Hematopoietic multipotent progenitor cell (in vitro differentiated cells): ENCODE data around the gene OMA1. TPM values are rescaled to one million over a fixed set of nuclear protein-coding genes. Genes with fewer than 3 reads are reported as not detected.
A peak's percentile ranks its signal among the peaks of the same experiment; 100 is the strongest.
"Not testable (repeated sequence)": the region's sequence is repeated elsewhere in the genome, so short reads cannot be mapped to it uniquely, and the experiment has no call there.

Source experiments
- DNase-seq, 3 donors: peaks; one replicate each; pipeline ENCODE4 v3.0.0-alpha.2; 2011 to 2015; ENCODE audit warnings: low read depth in 2 of 3, low spot score in 2 of 3
- total RNA-seq: library from RNA; depleted of rRNA; stranded (reverse); fragments of >200 nt; gene quantifications from one replicate; pipeline ENCODE4 v1.2.3, GENCODE V29; 2012

Gene OMA1
- total RNA-seq, 1 donor: 17.5 TPM

DNA sequence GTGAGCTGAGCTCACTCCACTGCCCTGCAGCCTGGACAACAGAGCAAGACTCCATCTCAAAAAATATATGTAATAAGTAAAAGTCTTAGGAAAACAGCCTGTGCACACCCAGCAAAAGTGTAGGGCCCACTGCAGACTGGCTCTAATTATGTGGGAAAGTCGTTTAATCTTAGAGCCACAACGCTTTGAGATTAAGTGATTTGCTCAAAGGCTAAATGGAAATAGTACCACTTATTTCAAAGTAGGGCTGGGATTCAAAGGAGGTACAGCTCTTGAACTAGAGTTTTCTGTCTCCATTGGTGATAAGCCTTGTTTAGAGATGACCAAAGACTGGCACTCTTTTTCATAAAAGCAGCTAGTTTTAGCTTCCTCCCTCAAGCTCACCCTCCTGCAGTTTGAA lies 28.3 kb upstream of the OMA1 start:
- DNase-seq: no peak

DNA sequence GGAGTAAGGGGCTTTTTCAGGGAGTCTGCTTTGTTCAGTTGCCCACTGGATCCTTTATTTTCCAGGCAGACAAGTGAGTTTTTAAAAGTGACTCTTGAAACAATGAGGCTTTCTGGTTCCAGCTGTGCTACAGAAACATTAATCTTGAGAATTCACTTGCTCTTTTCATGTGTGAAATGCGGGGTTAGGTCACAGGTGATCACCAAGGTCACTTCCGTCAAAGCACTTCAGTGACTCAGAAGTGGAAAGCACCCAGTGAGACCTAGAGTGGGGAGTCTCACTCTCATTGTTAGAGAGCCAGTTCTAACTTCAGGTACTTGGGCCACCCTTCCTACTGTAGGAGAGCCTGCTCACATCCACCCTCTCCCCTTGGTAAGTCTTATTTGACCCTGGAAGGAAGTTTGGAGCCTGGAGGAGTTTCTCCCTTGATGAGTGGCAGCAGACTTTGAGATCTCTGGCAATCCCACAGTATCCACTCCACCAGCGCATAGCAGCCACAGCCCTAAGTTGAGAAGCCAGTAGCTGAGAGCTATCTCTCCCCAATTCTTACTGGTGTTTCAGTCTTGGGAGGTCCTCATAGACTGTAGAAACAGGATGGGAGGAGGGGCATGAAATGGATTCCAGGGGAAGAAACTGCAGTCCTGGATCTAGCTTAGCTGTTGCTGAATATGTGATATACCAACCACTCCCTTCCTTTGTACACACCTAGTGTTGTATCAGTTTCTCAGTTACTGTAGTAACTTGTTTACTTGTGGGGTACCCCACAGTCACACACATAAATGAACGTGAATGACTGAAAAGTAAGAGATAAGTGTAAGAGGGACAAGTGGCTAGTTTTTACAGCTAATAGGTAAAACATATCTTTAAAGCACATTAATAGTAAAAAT lies 27.4 kb upstream of the OMA1 start:
- DNase-seq: no peak

DNA sequence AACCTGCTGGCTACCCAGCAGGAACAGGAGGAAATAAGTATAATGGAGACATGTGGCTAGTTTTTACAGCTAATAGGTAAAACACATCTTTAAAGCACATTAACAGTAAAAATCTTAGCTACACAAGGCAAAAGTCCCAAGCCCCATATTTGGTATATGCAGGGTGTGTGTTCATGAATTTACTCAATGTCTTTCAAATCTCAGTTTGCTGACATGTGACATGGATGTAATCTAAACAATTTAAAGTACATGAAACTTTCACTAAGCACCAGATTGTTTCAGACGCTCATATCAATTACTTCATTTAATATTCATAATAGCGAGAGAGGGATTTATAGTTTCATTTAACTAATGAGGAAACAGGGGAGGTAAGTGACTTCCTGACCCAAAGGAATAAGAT lies 26.6 kb upstream of the OMA1 start:
- no peak for DNase-seq

DNA sequence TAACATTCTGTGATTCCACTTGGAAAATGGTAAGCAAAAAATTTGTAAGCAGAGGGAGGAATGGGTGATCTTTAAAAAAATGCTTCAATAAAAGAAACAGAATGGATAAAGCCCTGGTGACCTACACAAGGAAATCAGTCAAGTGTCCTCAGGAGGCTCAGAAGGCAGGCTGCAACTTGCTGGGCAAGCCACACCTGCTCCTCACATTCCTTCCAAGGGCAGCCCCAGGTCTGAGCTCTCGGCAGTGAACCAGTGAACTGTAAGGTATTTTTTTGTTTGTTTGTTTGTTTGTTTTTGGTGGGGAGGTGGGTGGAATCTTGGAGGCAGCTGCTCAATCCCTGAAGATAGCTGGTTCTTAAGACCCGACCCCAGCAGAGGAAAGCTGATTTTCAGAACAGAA lies 26.2 kb upstream of the OMA1 start:
- no peak for DNase-seq

DNA sequence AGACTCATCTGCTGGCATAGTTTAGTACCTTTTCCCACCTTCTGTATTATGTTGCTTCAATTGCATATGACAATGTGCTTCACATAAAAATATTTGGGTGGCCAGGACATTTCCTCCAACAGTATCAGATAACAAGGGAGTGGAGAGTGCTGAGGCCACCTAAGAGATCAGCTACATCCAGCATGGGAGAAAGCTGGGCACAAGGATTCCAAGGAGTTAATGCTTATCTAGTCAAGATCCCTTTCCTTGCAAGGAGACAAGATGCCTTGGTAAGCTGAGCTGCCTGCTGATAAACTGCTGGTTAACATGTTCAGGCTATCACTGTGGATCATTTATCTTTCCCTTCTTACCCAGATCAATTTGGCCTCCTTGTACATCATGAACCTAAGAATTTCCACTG lies 25.1 kb upstream of the OMA1 start:
- no peak for DNase-seq

DNA sequence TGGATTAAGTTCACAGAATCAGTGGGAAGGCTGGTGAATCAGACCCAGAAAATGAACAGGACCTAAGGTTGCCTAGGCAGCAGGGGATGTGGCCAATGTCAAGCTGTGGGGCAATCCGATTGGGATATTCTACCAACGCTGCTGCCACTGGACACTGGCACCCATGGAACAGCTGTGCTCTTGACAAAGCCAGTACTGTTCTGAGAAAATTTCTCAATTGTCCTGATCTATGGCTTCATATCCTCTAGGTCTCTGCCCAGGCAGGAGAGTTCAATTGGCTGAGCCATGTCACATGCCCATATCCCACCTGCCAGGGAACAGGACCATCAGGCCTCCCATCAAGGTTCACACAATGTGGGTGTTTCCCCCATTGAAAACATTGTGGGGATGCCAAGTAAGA lies 24.3 kb upstream of the OMA1 start:
- DNase-seq: no peak

DNA sequence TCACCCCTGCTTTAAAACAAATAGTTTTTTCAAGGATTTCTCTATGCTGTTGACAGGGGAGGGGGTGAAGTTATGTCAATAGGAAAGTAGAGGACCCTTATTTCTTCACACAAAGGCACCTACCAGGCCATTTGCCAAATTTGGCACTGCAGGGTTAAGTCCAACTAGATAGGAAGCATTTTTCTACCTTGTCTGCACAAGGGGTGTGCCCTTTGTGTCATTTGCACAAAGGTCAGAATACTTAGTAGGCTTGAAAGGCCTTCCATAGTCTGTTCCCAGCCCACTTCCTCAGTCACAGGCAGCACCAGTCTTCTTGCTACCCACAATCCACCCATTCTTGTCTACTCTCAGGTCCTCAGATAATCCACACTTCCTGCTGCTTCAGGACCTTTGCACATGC lies 23.6 kb upstream of the OMA1 start:
- no peak for DNase-seq

DNA sequence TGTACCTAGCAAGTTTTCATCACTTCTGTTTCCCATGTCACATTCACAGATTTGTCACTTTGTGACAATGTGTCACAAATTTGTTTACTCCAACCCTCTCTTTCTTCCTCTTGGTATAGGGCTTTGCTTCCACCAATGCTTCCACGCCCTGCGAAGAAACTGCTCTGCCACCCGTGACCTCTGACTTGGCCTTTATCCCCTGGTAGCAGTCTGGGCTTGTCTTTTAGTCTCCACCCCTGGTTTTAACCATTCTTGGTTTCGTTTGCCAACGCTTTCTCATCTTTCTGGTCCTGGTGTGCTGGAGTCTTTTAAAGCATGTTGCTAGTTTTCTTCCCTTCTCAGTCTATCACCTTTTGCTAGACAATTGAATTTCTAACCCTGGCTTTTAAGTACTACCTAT lies 22.4 kb upstream of the OMA1 start:
- DNase-seq: no peak

DNA sequence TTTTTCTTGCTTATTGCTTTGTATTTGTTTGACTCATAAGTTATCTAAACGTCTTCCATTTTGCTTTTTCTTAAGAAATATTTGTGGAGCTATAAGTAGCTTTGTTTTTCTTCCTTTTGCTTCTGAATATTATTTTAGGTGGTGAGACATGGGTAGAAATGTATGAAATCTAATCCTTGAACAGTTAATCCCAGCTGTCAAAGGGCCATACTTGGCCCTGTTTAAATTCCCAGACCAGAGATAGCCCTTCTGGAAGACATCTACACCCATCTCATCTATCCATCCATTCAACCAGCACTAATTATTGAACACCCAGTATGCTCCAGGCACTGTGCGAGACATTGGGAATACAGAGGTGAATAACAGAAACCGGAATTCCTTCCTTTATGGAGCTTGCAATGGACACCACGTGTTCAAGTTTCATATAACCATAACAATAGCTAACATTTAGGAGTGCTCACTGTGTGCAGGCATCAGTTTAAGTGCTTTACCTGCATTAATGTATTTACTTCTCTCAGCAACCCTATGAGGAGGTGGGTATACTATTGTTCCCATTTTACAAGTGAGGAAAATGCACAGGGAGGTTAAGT lies 21.8 kb upstream of the OMA1 start:
- no peak for DNase-seq

DNA sequence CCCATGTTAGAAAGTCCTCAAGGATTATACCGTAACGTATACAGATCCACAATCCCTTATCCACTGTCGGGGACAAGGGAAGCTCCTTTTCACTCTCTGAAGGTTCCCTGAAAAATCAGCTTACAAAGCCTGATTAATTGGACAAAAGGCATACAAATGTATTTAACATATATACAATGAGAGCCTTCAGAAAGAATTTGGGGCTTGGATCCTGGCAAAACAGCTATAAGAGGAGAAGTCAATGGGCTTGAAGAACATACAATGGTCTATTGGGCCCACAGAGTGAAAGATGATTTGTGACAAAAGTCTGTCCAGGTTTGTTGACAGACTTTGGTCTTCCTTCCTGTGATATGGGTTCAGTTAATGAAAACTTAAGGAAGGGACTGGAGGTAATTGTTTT lies 19.8 kb upstream of the OMA1 start:
- no peak for DNase-seq

DNA sequence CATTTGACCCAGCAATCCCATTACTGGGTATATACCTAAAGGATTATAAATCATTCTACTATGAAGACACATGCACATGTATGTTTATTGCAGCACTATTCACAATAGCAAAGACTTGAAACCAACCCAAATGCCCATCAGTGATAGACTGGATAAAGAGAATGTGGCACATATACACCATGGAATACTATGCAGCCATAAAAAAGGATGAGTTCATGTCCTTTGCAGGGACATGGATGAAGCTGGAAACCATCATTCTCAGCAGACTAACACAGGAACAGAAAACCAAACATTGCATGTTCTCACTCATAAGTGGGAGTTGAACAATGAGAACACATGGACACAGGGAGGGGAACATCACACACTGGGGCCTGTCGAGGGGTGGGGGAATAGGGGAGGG lies 17.2 kb upstream of the OMA1 start:
- not testable (repeated sequence) for DNase-seq

DNA sequence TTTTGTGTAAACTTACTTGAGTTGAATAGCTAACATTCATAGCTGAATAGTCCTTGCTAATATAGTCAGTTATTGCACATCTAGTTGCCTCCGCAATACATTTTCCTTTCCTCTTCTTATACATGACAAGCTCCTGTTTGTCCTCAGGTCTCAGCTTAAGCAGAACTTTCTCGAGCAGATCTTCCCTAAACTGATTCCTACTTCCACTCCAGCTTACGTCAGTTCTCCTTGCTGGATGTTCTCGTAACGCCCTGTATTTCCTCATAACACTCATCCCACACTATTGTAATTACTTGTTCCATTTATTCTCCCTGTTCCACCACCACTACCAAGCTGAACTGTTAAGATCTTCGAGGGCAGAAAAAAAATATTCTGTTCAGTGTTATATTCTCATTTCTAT lies 15.1 kb upstream of the OMA1 start:
- no peak for DNase-seq

DNA sequence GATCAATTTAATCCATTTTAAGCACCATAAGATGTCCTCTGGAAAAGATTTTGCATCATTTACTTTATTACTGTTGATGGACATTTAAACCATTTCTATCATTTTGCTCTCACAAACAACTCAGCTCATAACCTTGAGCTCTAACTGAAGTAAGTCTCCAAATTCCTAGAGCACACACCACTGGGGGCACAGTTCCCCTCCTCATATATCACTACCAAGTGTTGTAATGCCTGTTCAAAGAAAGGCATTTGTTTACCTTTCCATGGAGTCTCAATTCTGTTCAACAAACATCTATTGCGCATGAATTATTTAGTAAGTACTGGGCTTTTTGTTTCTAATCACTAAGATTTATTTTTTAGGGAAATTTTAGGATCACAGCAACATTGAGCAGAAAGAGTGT lies 8.9 kb upstream of the OMA1 start:
- no peak for DNase-seq

DNA sequence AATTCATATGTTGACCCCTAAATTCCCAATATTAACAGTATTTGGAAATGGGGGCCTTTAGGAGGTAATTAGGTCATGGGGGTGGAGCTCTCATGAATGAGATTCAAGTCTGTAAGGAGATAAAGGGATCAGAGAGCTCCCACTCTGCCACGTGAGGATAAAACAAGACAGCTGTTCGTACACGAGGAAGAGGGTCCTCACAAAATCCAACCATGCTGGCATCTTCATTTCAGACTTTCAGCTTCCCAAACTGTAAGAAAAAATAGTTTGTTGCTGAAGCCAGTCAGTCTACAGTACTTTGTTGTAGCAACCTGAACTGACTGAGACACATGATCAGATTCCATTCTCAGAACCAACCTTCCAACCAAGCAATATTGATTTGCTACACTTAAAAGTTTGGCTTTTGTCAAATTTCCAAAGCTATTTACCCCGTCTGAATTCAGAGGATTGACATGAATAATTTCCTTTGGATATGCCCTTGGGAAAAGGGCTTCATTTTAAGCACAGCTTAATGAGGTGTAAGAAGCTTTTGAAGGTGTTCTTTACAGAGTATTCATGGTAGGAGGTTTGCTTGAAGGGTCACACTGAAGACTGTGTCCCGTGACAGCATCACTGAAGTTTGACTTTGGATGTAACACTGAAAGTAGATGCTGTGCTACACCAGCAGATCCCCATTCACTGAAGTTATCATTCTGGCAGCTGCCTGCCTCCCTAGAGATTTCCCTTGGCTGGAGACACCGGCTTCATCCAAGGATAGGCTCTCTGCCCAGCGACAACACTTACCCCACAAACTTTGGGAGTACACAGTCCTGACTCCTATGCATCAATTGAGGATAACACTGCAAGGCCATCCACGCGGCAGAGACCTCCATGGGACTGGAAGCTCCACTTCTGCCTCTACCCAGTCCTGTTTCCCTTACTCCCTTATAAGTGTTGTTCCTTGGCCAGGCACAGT lies 4.9 kb upstream of the OMA1 start:
- DNase-seq: no peak

DNA sequence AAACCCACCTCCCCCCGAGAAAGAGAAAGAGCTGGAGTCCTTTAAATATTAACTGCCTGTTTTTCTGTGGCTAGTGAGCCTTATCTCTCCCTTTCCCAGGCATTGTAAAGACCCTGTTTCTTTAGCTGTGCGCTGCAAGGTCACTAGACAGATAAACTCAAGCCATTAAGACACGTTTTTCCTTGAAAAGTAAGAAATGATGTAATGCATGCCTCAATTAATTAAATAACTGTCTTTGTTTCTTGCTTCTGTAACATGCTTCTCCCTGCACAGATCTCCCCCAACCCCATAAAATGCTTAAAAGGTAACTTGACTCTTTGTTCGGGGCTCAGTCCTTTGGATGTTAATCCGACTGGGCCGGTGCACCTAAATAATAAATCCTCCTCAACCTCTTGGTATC lies 2.8 kb upstream of the OMA1 start:
- DNase-seq: peak in 1 of 3 donors; percentile 41

DNA sequence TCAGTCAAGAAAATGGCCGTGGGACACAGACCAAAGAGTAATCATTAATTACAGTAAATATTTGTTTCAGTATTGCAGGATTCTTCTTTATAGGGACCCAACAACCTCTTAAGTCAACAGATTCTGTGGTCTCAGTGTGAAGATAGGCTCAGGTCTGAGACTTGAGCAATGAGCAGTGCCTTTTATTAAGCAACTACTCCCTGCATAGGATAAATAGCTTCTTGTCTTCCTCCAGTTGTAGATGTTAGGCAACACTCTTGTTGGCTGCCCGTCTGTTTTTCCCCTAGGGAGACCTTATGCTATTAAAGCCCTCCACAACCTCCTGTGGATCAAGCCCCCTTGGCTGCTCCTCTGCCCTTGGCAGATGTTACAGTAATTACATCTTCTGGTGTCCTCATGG lies 1.8 kb upstream of the OMA1 start:
- no peak for DNase-seq

DNA sequence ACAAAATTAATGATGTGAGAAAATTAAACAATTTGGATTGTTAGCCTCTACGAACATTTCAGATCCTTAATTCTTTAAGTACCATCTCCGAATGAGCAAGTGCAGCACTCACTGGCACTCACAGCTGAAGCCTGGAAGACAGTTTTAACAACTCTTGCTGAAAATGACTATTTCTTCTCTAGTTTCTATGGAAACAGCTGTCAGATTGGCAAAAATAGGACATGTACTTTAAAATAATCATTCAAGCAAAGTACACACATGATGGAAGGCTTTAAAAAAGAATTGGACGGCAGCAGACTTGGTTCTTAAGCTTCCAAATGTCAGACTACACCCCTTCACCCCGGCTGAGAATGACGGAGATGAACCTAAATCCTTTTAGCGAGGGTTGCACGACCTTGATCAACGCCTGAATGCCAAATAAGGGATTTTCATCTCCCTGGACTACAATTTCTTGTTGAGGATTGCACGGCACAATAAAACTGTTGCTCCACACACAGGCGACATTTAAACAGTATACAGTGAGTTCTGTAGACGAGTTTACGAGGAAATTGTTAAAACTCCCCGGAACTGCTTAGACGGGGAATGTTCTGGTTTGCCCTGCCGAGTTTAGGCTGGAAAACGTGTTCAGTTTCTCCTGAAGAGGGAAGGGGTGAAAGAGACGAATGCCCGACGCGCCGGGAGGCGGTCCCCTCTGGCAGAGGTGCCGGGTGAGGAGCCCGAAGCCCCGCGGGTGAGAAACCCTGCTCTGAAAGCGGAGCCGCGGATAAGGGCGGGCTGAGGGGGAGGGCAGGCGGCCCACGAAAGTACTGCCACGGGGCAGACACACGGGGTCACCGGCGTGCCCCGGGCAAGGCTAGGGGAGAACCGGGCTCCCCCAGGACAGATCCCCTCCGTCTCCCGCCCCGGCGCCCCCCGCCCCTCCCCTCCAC lies 671 bp downstream of the OMA1 start:
- DNase-seq: peak; percentile 49 to 83 (median 78)

DNA sequence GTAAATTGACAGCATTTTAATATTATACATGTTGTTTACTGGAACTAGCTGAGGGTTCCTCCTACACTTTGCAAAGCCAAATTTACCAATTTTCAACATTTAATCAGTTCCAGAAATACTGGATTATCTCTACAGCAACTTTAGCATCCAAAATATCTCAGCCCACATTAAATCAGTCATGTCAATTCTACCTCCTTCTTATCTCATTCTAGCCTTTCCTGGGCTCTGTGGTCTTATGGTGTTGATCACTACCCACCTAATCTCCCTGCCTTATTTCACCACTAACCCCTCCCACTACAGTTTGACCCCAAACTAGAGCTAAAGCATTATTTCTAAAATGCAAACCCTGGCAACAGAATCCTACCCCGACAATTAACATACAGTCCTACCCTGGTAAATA lies 3.3 kb downstream of the OMA1 start:
- DNase-seq: no peak

DNA sequence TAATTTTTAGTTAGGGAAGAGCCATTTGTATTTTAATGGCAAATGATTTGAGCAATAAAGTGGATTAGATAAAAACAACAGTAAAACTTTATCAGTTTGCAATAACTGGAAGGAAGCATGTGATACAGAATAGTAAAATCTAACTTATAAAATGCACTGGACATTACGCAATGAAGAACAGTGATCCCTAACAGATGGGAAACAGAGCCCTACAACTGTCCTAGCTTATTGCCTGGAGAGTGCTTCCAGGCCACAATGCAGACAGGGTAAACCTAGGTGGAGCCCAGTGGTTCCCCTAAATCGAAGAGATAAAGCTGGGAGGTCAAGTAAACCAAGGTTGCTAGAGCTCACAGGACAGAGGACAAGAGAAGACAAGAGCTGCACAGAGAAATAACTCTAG lies 7.0 kb downstream of the OMA1 start:
- DNase-seq: no peak

DNA sequence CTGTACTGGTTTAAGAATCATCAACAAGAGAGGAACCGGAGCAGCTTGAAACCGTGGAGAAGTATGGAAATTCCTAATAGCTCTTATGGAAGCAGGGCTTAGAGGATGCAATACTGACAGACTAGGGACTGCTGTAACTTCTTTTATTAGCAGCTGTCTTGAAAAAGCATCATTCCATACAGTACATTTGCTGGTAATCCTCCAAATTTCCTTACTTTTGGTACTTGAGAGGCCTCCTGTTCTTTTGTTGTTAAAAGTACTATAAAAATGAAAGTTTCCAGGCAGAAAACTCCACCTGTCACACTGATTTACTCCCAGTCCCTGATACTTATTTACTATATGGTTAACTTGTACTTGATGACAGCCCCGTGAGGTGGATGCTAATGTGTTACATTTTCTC lies 7.7 kb downstream of the OMA1 start:
- no peak for DNase-seq
